K562 (cell line): ENCODE data around the gene ECI2. TPM values are rescaled to one million over a fixed set of nuclear protein-coding genes. Genes with fewer than 3 reads are reported as not detected.

Experiments used
- ADNP ChIP-seq: fragments of 200-800 bp; sonication (Bioruptor generic); IDR thresholded peaks from 2 replicates; pipeline ENCODE4 v1.6.1; 2016; ENCODE audit warnings: missing genetic modification characterization, missing compliant biosample characterization
- AFF4 ChIP-seq: sonication (generic); formaldehyde crosslinking; IDR thresholded peaks from 2 replicates; pipeline ENCODE4 v1.8.0; 2023; ENCODE audit warnings: mild to moderate bottlenecking, missing genetic modification reagents
- BDP1 ChIP-seq: IDR thresholded peaks from 3 replicates; pipeline ENCODE4 v1.6.1; 2011; ENCODE audit not compliant: insufficient read length, insufficient read depth
- CBFA2T2 ChIP-seq: fragments of 450-650 bp; conservative IDR thresholded peaks from 2 replicates; pipeline ENCODE4 v1.6.1; 2017; ENCODE audit warnings: mild to moderate bottlenecking
- CBFB ChIP-seq: sonication (generic); formaldehyde crosslinking; IDR thresholded peaks from 2 replicates; pipeline ENCODE4 v1.4.0; 2020; ENCODE audit warnings: mild to moderate bottlenecking, missing genetic modification reagents
- CHCHD3 ChIP-seq: fragments of 250-450 bp; sonication (Bioruptor Pico); IDR thresholded peaks from 2 replicates; pipeline ENCODE4 v2.1.2; 2022; ENCODE audit warnings: mild to moderate bottlenecking
- EGR1 ChIP-seq: fragments of 450-650 bp; conservative IDR thresholded peaks from 2 replicates; pipeline ENCODE4 v1.6.1; 2017; ENCODE audit warnings: mild to moderate bottlenecking
- HEY1 ChIP-seq: fragments of 250-450 bp; sonication (Bioruptor Pico); IDR thresholded peaks from 2 replicates; pipeline ENCODE4 v1.5.0; 2020; ENCODE audit warnings: mild to moderate bottlenecking, moderate library complexity, borderline replicate concordance
- HNRNPK ChIP-seq: fragments of 200-400 bp; formaldehyde crosslinking; IDR thresholded peaks from one replicate; pipeline ENCODE4 v1.6.1; 2018; ENCODE audit warnings: mild to moderate bottlenecking, low read depth, low read length; ENCODE audit not compliant: poor library complexity, severe bottlenecking
- HNRNPUL1 ChIP-seq: fragments of 200-400 bp; formaldehyde crosslinking; IDR thresholded peaks from 2 replicates; pipeline ENCODE4 v1.6.1; 2017; ENCODE audit warnings: low read length
- HSF4 ChIP-seq: fragments of 250-450 bp; sonication (Bioruptor Pico); IDR thresholded peaks from 2 replicates; pipeline ENCODE4 v2.1.2; 2022; ENCODE audit warnings: mild to moderate bottlenecking, moderate library complexity, borderline replicate concordance
- KAT8 ChIP-seq: fragments of 450-650 bp; IDR thresholded peaks from 2 replicates; pipeline ENCODE4 v1.6.1; 2016; ENCODE audit warnings: low read depth, mild to moderate bottlenecking
- PCBP1 ChIP-seq: fragments of 200-400 bp; formaldehyde crosslinking; IDR thresholded peaks from 2 replicates; pipeline ENCODE4 v1.6.1; 2018; ENCODE audit warnings: mild to moderate bottlenecking, low read depth, low read length; ENCODE audit not compliant: poor library complexity, severe bottlenecking
- PHF21A ChIP-seq: fragments of 450-650 bp; IDR thresholded peaks from 2 replicates; pipeline ENCODE4 v1.6.1; 2017; ENCODE audit warnings: low read depth, borderline replicate concordance
- RNF2 ChIP-seq: sonication (generic); IDR thresholded peaks from 2 replicates; pipeline ENCODE4 v1.6.1; 2016
- SAFB ChIP-seq: fragments of 200-400 bp; formaldehyde crosslinking; IDR thresholded peaks from 2 replicates; pipeline ENCODE4 v1.6.1; 2017; ENCODE audit warnings: low read depth, low read length, borderline replicate concordance
- TAL1 ChIP-seq: fragments of 450-650 bp; IDR thresholded peaks from 2 replicates; pipeline ENCODE4 v1.6.1; 2016; ENCODE audit warnings: mild to moderate bottlenecking
- TBL1XR1 ChIP-seq, 2 experiments: IDR thresholded peaks; 2 replicates each; pipeline ENCODE4 v1.6.1; 2012; ENCODE audit warnings: improper control_type of control experiment in 2 of 2, low read length in 2 of 2, mild to moderate bottlenecking in 1 of 2
- YY1 ChIP-seq, 3 experiments: IDR thresholded peaks; 2 replicates each; pipeline ENCODE4 v1.6.1; 2011; ENCODE audit warnings: low read length in 2 of 3, mild to moderate bottlenecking in 2 of 3, moderate library complexity in 2 of 3, borderline replicate concordance in 1 of 3, control low read depth in 1 of 3, low read depth in 1 of 3; ENCODE audit not compliant: insufficient read depth in 3 of 3, insufficient replicate concordance in 2 of 3, control insufficient read depth in 1 of 3, insufficient read length in 1 of 3; ENCODE audit errors: extremely low read depth in 1 of 3
- ZFPM2 ChIP-seq: fragments of 250-450 bp; sonication (Bioruptor Pico); IDR thresholded peaks from 2 replicates; pipeline ENCODE4 v1.5.1; 2022; ENCODE audit warnings: mild to moderate bottlenecking
- ZMIZ1 ChIP-seq, 2 experiments: fragments of 150-350 bp in 1 of 2; IDR thresholded peaks; 2 replicates each; pipeline ENCODE4 v1.6.1; 2012 to 2016; ENCODE audit warnings: low read depth in 2 of 2, low read length in 2 of 2, mild to moderate bottlenecking in 1 of 2, moderate library complexity in 1 of 2
- ZNF165 ChIP-seq: fragments of 250-450 bp; sonication (Bioruptor Pico); IDR thresholded peaks from 2 replicates; pipeline ENCODE4 v1.4.0; 2020; ENCODE audit warnings: borderline replicate concordance
- ZNF316 ChIP-seq: fragments of 450-650 bp; IDR thresholded peaks from 2 replicates; pipeline ENCODE4 v1.6.1; 2016
- polyA plus RNA-seq, 8 experiments: library from polyadenylated mRNA; depleted of rRNA in 4 of 8; stranded (reverse) in 5 of 8; unstranded in 3 of 8; fragments of >200 nt; fragmentation: Nextera tagmentation in 2 of 8; fragmentation: Illumina TruSeq in 1 of 8; extraction: Ambion mirVana in 2 of 8; extraction: Trizol in 1 of 8; gene quantifications; 2 replicates each; pipeline versions ENCODE4 v1.2.1 to v1.2.3, GENCODE V29; 2011 to 2014; ENCODE audit warnings: inconsistent platforms in 1 of 8, missing spikeins in 1 of 8
- total RNA-seq, 7 experiments: library from RNA; depleted of rRNA in 6 of 7; stranded (reverse); fragments of >200 nt in 6 of 7; fragmentation: Illumina TruSeq in 2 of 7; extraction: Trizol in 2 of 7; gene quantifications; 2 replicates each; pipeline versions ENCODE4 v1.2.1 to v1.2.3, GENCODE V29; 2011 to 2021; ENCODE audit warnings: low replicate concordance in 1 of 7

Gene ECI2
- total and polyA plus RNA-seq, 9 of the 15 experiments (the other 6 are each of a cell fraction or from before 2014, with no cell fraction given): 80.7 to 377 (median 142) TPM

- TF ChIP-seq AFF4 (CRISPR knock-in tag) (no peak), HNRNPUL1 (no peak), HEY1 (no peak), HSF4 (CRISPR knock-in tag) (no peak), ZNF165 (CRISPR knock-in tag) (no peak), EGR1 (no peak), ADNP (no peak), BDP1 (no peak), CHCHD3 (CRISPR knock-in tag) (no peak), CBFA2T2 (peak; percentile 96), HNRNPK (no peak), TAL1 (peak; percentile 97), KAT8 (no peak), PCBP1 (no peak), PHF21A (no peak), RNF2 (no peak; the same call in 1 of the 2 replicates), TBL1XR1 (IDR thresholded peaks at IDR 0.05; ENCODE audit: low read length in 2 of 2) (peak in 1 of 2 experiments; percentile 86; a peak in 2 of 4 replicates), ZFPM2 (CRISPR knock-in tag) (no peak), ZMIZ1 (IDR thresholded peaks at IDR 0.05; ENCODE audit: low read depth in 2 of 2, low read length in 2 of 2) (peak in 1 of 2 experiments; percentile 94; a peak in 2 of 4 replicates), CBFB (CRISPR knock-in tag) (no peak), SAFB (no peak), YY1 (IDR thresholded peaks at IDR 0.05; ENCODE audit: borderline replicate concordance in 1 of 3, control insufficient read depth in 1 of 3, extremely low read depth in 1 of 3, insufficient read depth in 3 of 3, insufficient read length in 1 of 3, insufficient replicate concordance in 2 of 3, low read depth in 1 of 3, low read length in 2 of 3) (no peak), ZNF316 (no peak)
Measured at GRCh38 chr6:4176907-4177306, 41.5 kb upstream of the ECI2 start (continued).
